GM19324 (cell line): ENCODE results near the gene CLCN6.

Source experiments
- ATAC-seq: cut with Tn5 transposase; IDR thresholded peaks from one replicate; pipeline ENCODE4 v1.9.1; 2021; ENCODE audit warnings: mild to moderate bottlenecking, moderate library complexity; ENCODE audit not compliant: unreplicated experiment, low FRiP score

CLCN6 gene

GRCh38 chr1:11778844-11779623, 27.0 kb upstream of the CLCN6 start:
- ATAC-seq: no peak

GRCh38 chr1:11779715-11780379, 26.1 kb upstream of the CLCN6 start:
- ATAC-seq: no peak

GRCh38 chr1:11780380-11781147, 25.4 kb upstream of the CLCN6 start:
- no peak for ATAC-seq

DNA sequence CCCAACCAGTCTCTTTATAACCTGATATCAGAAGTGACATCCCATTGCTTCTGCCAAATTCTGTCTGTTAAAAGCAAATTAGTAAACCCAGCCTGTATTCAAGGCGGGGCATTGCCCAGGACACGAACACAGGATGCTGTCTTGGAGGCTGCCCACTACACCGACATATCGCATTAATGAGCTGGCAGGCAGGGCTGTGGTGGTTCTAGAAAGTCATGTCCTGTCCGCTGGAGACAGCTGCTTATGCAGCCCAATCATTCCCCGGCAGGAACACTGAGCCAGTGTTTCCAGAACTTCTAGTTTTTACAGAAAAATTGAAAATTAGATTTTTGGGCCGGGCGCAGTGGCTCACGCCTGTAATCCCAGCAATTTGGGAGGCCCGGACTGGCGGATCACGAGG, 24.7 kb upstream of the CLCN6 start:
- ATAC-seq: no peak

- ATAC-seq: no peak
Measured at GRCh38 chr1:11782127-11782708, 23.8 kb upstream of the CLCN6 start.

DNA sequence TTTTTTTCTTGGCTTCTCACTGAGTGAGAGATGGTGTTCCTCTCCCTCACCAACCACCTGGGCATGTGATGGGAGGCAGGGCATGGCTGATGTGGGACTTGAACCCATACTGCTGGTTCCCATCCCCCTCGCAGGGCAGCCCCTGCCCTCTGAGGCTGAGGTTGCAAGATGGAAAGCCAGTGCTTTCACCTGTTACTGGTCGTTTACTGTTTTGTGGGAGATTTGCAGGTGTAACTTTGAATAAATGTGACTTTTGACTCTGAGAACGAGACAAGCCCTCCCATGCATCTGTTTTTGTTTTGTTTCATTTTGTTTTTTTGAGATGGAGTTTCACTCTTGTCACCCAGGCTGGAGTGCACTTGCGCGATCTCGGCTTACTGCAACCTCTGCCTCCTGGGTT, 22.4 kb upstream of the CLCN6 start:
- ATAC-seq: no peak

- no peak for ATAC-seq
Measured at GRCh38 chr1:11784256-11784992, 21.6 kb upstream of the CLCN6 start.

DNA sequence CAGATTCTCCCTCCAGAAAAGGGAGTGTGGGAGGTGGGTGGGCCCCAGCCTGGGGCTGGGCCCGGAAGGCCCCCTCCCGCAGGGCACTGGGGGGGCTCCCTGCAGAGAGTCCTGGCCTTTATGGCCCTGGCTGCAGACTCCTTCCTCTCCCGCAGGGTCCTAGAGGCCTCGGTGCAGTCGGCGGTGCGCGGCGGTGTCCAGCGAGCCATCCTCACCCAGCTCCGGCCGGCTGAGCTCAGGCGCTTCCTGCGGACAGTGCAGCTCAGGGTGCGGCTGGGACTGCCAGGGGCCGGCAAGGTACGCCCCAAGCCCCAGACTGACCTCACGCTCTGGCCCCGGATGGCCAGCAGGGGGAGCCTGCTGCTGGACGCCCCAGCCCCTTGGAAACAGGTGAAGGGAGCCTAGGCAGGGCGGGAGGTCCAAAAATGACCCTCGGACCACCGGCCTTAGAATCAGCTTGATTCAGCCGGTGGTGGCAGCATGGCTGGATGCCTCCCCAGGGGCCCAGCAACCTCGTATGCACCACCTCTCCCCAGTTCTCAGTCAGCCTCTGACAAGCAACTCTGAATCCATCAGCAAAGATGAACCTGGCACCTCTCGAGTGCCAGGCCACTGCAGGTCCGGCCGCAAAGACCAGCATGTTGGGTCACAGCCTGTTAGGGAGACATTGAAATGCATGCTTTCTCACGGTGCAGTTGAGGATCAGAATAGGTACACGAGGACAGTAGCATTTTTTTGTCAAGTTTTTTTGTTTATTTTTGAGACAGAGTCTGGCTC, 20.8 kb upstream of the CLCN6 start:
- no peak for ATAC-seq

GRCh38 chr1:11786168-11786567, 19.8 kb upstream of the CLCN6 start:
- ATAC-seq: no peak

GRCh38 chr1:11787251-11787803, 18.7 kb upstream of the CLCN6 start:
- ATAC-seq: no peak

GRCh38 chr1:11787804-11788436, 18.1 kb upstream of the CLCN6 start:
- ATAC-seq: no peak

GRCh38 chr1:11788549-11789053, 17.4 kb upstream of the CLCN6 start:
- ATAC-seq: no peak

DNA sequence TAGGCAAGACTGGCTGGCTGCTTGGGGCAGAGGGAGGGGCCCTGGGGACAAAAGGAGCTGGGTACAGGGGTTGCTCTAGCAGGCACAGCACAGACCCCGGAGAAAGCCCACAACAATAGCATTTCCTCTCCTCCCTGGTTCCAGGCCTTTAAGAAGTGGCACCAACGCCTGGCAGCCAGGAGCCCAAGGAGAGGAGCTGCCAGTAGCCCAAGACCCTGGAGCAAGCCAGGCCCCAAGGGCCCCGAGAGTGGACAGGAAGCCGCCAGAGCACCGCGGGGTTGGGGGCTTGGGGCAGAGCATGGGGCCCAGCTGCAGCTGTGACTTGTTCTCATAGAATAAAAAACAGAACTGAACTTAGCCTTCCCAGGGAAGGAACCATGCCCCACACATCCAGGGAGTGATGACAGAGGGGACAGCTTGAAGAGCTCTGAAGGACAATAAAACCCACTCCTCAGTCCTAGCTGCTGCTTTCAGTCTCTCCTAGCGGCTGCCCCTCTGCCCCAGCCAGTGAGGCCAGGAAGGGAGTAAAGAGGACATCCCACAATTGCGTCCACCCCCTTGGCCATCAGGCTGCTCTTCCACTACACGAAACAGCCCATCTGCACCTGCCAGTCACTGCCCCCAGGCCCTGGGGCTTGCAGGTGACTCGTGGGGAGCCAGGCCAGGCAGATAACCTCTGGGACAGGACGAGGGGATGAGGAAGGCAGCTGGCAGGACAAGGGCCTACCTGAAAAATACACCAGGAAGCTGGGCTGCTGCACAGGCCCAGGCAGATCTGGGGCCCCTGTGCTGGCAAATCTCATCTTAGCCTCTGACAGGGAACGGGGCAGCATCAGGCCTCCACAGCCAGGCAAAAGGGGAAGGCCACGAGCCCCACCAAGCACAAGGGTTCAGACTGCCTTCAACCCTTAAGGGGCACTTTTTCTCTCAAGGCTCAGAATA, 16.6 kb upstream of the CLCN6 start:
- no peak for ATAC-seq

GRCh38 chr1:11790101-11790879, 15.7 kb upstream of the CLCN6 start:
- ATAC-seq: no peak

DNA sequence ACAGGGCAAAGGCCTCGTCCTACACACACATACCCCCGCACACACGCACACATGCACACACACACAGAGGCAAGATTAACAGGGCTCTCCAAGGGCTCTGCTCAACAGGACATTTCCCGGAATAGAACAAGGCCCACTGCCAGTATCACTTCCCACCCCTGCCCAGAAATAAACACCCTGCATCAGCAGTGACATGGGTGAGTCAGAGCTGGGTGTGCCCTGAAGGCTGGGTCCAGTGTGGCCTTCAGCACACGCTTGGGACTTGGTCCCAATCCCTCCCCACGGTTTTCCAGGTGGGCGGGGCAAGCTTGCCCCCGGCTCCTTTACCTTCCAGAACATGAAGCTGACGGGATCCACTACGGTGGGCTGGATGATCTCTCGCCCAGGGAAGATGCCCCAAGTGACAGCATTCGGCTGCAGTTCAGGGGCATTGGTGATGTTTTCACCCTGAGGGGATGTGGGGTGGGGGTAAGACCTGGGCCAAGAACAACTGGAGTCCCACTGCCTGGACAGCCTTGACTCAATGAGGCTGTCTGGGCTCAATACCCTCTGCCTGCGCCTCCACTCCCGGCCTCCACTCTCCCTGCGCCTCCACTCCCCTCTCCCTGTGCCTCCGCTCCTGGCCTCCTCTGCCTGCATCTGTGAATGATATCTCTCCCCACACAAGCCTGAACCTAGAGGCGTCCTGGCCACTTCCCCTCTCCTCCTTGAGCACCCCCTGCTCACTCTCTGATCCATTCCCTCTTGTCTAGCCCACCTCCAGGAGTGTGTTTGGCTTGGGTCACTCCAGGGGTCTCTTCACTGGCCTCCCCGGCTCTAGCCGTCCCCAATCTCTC, 14.9 kb upstream of the CLCN6 start:
- no peak for ATAC-seq

GRCh38 chr1:11792106-11792505, 13.9 kb upstream of the CLCN6 start:
- no peak for ATAC-seq
